Stimulated activated CD8-positive, alpha-beta memory T cell treated with anti-CD3 and anti-CD28 coated beads, Interleukin-12 subunit alpha, Interleukin-12 subunit beta, amount 100 ng/mL, for 4 hours (primary cell): Measurements from ENCODE around the gene MRPL1.

ENCODE experiments used
- DNase-seq: peaks from one replicate; pipeline ENCODE4 v3.0.0-alpha.2; 2020; ENCODE audit warnings: low read depth

MRPL1 gene

GRCh38 chr4:77862478-77863216 lies at the start of gene MRPL1:
MRPL1 (plus strand) TSS chr4:77862830; CDS start chr4:77862849, 19 bp downstream.
- DNase-seq, result peak; percentile 72

GRCh38 chr4:77815636-77816035 lies 47.0 kb upstream of the MRPL1 start:
- DNase-seq, result no peak

DNA sequence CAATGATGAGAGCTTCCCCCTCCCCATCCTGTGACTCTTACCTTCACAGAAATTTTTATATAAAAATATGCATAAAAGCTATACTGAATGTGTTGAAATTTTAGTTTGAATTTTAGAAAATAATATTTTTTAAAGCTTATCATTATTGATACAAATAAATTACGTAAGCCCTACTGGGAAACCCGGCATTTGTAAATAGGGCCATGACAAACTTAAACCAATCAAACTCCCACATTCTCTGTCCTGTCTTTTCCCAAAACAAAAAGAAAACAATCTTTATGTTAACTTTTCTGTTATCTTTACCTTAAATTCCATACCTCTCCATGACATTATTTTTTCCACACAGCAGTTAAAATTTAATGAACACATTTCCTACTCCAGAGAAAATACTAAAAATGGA lies 46.1 kb upstream of the MRPL1 start:
- DNase-seq, result no peak

GRCh38 chr4:77817304-77818072 lies 45.1 kb upstream of the MRPL1 start:
- DNase-seq, result no peak

- no peak for DNase-seq
Observed at GRCh38 chr4:77818073-77818601, 44.5 kb upstream of the MRPL1 start.

DNA sequence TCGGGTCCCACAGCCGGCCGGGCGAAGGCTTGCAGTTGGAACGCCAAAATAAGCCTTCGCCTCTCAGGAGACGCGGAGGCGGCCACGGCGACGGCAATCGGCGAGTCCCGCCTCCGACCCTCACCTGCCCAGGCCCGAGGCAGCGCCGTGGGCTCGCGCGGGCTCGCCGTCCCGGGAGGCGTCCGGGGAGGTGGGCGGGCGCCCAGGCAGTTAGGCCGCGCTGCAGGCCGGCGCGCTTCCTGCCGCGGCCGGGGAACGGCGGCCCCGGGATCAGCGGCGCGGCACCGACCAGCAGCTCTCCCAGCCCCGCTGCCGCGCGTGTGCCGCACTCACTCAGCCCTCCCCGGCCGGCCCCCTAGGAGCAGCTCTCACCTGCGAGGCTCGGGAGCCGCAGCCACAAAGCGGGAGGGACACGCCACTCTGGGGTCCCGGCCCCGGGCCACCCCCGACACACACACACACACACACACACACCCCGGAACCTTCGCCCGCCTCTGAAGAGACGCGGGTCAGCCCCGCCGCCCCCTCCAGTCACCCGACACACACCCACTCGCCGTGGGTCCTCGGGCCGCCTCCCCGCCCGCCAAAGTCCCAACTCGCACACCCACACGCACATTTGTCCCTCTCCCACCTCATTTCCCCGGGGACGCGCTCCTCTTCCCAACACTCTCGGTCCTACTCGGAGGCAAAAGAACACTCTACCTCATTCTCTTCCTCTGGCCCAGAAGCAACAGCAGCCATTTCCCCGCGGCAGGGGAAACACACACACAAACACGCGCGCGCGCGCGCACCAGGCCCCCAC lies 43.8 kb upstream of the MRPL1 start, which contains the start of gene CNOT6L:
Gene CNOT6L (minus strand): TSS at position 767 of the 802 bp plus-strand sequence. CDS start 60 bp downstream, at position 707.
- no peak for DNase-seq

DNA sequence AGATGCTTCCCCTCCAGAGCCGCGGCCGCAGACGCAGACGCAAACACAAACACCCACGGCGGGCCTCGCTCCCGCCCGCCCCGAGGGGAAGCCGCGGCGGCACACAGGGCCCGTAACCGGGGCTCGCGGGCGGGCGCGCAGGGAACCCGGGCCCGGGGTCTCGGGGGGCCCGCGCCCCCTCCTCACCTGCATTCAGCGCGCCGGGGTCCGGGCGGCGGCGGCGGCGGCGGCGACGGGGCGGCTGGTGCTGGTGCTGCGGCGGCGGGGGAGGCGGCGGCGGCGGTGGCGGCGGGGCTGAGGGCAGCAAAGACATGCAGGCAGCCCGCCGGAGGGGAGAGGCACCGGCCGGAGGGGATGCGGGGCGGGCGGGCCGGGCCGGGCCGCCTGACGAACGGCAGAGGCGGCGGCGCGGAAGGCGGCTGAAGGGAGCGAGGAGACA lies 43.2 kb upstream of the MRPL1 start:
- DNase-seq, result peak; percentile 77

DNA sequence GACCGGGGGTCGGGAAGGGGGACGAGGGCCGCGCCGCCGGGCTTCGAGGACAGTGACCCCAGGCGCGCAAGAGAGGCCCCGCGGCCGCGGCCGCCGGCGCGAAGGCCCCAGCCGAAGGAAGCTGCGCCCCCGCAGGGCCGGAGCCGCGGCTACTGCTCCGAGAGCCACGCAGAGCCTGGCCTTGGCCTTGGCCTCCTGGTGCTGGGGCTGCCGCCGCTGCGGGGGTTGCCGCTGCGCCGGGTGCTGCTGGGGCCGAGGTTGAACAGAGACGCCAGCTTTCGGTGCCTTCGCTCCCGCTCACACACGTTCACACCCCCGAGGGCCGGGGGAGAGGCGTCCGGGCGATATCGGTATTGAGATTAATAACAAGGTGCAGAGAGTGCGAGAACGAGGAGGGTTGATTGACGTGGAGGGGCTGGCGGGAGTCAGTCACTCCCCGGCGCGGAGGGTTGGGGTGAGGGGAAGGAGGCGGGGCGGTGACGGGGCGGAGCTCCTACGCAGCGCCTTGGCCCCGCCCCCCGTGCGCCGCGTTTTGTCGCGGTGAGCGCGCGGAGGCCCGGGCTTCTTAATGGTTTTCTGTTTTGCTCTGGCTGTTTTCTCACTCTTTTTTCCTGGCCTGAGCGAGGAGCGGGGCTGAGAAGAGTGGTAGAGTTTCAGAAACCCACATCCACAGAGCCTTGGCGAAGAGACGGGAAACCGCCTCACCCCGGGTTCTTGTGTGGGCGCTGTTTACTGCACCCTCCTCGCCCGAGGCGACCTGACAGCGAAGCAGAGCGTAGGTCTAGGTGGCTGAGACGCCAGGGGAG lies 42.6 kb upstream of the MRPL1 start:
- peak; percentile 90 for DNase-seq

DNA sequence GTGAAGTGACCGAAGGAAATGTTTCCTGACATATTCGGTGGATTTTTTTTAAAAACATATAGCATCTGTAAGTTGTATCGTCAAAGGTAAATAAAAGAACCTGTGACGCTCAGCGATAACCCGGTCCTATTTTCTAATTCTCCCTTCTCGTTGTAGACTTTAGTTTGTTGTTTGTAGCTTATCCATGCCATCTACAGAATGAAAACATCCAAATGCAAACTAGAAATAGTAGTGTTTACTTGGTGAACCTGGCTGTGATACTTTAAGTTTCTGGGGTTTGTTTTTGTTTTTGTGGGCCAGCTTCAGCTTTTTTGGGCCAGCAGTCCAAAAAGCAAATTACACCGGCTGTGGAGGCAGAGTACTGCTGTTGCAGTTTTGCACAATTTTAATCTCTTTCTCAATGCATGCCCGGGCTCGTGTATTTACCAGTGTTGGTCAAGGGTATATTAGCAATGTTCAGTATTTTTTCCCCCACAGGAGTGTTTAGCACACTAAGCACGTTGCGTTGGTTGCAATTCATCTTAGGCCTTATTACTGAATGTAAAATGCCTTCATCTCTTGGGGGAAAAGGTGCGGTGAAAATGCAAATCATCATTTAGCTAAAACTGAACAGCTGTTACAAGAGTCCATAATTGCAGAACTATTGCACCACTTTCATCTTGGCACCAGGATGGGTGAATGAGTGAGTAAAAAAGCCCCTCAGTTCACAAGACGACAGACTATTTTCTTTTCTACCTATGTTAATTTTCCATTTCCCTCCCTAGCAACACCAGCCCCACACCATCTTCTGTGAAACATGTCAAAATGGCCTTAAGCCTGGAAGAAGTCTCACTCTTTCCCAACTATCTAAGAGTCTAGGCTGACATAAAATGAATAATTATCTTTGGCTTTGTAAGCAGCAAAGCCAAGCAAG lies 41.7 kb upstream of the MRPL1 start:
- no peak for DNase-seq

DNA sequence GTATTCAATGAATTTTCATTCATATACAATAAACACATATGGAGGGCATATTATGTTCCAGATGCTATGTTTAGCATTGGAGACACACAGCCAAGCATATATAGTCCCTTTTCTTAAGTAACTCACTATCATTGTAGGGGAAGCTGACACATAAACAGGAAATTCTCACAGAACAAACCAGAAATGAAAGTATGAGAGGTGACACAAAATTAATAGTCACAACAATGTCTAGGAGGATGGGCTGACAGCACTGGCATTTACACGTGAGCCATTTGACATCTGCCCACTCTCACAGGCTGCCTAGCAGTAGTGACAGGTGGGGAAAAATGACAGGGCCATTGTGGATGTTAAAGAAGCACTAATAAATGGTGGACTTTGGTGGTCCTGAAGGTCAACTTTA lies 40.9 kb upstream of the MRPL1 start:
- DNase-seq, result no peak

DNA sequence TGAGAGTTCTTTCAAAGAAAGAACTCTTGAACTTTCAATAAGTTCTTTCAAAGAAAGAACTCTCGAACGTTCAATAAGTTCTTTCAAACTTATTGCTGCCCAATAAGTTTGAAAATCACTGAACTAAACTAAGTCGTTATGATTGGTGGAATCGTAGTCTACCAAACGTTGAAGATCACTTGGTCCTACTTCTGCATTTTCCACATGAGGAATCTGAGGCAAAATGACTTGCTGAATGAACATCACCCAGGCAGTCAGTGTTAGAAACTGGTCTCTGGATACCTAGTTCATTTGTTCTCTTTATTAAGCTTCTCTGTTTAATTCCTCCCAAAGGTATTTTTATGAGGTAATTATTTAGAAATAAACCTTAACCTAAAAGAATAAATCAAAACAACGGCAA lies 36.4 kb upstream of the MRPL1 start:
- no peak for DNase-seq

DNA sequence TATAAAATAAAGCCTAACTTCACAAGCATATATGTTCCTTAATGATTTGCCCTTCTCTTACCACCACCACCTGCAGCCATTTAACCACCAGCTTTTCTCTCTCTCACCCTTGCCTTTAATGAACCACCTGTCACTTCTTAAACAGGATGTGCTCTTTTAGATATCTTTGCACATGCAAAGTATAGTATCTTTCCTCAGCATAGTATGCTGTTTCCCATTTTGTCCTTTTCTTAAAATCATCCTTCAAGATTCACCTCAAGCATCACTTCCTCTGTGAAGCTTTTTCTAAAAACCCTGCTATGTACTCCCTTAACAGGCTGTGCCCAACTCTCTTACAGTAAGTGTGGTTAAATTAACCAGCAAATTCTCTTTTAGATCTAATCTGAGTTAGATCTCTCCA lies 35.3 kb upstream of the MRPL1 start:
- no peak for DNase-seq

GRCh38 chr4:77833126-77833724 lies 29.4 kb upstream of the MRPL1 start:
- DNase-seq, result no peak

- no peak for DNase-seq
Observed at GRCh38 chr4:77834403-77834802, 28.2 kb upstream of the MRPL1 start.

GRCh38 chr4:77843628-77844027 lies 19.0 kb upstream of the MRPL1 start:
- no peak for DNase-seq

DNA sequence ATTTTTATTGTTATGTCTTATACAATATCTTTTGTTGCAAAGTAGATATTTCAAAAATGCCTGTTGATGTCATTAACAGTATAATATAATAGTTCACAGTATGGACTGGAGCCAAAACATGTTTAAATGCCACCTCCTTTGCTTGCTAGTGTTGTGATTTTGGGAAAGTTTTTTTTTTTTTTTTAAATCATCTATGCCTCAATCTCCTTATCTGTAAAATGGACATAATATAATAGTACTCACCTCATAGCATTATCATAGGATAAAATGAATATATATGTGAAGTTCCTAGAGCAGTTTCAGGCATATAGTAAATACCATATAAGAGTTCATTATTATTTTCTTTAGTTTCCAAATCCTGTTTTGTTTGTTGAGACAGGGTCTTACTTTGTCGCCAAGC lies 18.3 kb upstream of the MRPL1 start:
- DNase-seq, result no peak

GRCh38 chr4:77845400-77845799 lies 17.2 kb upstream of the MRPL1 start:
- DNase-seq, result no peak

DNA sequence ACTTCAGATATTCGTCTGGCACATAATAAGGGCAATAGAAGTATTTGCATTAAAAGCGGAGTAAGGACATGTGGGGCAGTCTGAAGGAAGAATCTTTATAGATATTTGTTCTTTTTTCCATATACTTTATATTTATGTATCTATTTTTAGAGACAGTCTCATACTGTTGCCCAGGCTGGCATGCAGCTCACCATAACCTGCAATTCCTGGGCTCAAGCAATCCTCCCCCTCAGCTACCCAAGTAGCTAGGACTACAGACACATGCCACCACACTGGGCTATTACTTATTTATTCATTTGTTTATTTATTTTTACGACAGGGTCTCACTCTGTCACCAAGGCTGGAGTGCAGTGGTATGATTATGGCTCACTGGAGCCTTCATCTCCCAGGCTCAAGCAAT lies 16.7 kb upstream of the MRPL1 start:
- no peak for DNase-seq

DNA sequence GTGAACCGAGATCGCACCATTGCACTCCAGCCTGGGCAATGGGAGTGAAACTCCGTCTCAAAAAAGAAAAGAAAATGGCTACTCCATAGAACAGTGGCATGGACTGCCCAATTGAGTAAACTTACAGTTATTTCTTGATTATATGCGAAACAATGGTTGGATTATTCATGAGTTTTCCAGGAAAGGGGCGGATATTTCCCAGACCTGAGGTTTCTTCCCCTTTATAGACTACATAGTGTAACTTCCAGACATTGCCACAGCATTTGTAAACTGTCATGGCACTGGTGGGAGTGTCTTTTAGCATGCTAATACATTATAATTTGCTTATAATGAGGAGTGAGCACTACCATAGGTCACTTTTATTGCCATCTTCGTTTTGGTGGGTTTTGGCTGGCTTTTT lies 14.1 kb upstream of the MRPL1 start:
- no peak for DNase-seq
